HG02642 (cell line): ENCODE data around the gene PLXNC1.
A peak's percentile ranks its signal among the peaks of the same experiment; 100 is the strongest.

Experiments used
- ATAC-seq: cut with Tn5 transposase; IDR thresholded peaks from one replicate; pipeline ENCODE4 v1.9.1; 2021; ENCODE audit warnings: mild to moderate bottlenecking; ENCODE audit not compliant: unreplicated experiment, poor library complexity

PLXNC1 gene

GRCh38 chr12:94200069-94200468, 51.7 kb downstream of the PLXNC1 start:
- ATAC-seq = no peak

GRCh38 chr12:94200695-94201094, 52.3 kb downstream of the PLXNC1 start:
- ATAC-seq = no peak

- ATAC-seq = no peak
Observed at GRCh38 chr12:94202245-94203180, 54.1 kb downstream of the PLXNC1 start.

- no peak for ATAC-seq
Observed at GRCh38 chr12:94203181-94203546, 54.8 kb downstream of the PLXNC1 start.

GRCh38 chr12:94203796-94204195, 55.4 kb downstream of the PLXNC1 start:
- ATAC-seq = no peak

GRCh38 chr12:94204499-94205247, 56.3 kb downstream of the PLXNC1 start:
- ATAC-seq = no peak

- ATAC-seq = no peak
Observed at GRCh38 chr12:94205822-94206221, 57.4 kb downstream of the PLXNC1 start.

- ATAC-seq = no peak
Observed at GRCh38 chr12:94206886-94207285, 58.5 kb downstream of the PLXNC1 start.

- ATAC-seq = no peak
Observed at GRCh38 chr12:94207467-94207848, 59.1 kb downstream of the PLXNC1 start.

- peak; percentile 78 for ATAC-seq
Observed at GRCh38 chr12:94207849-94208621, 59.7 kb downstream of the PLXNC1 start.

GRCh38 chr12:94208622-94208966, 60.2 kb downstream of the PLXNC1 start:
- ATAC-seq = peak; percentile 41

- no peak for ATAC-seq
Observed at GRCh38 chr12:94209240-94209639, 60.9 kb downstream of the PLXNC1 start.

GRCh38 chr12:94211021-94211420, 62.6 kb downstream of the PLXNC1 start:
- no peak for ATAC-seq

- ATAC-seq = no peak
Observed at GRCh38 chr12:94218233-94218632, 69.9 kb downstream of the PLXNC1 start.

GRCh38 chr12:94219622-94220302, 71.4 kb downstream of the PLXNC1 start:
- ATAC-seq = no peak

GRCh38 chr12:94220804-94221203, 72.4 kb downstream of the PLXNC1 start:
- no peak for ATAC-seq

- ATAC-seq = no peak
Observed at GRCh38 chr12:94222351-94223084, 74.1 kb downstream of the PLXNC1 start.

- ATAC-seq = no peak
Observed at GRCh38 chr12:94223842-94224241, 75.5 kb downstream of the PLXNC1 start.

- no peak for ATAC-seq
Observed at GRCh38 chr12:94225506-94225905, 77.1 kb downstream of the PLXNC1 start.
